ENCODE data around the gene MED31. TPM values are rescaled to one million over a fixed set of nuclear protein-coding genes. Genes with fewer than 3 reads are reported as not detected.
A peak's percentile ranks its signal among the peaks of the same experiment; 100 is the strongest.
"Not testable (repeated sequence)": the region's sequence is repeated elsewhere in the genome, so short reads cannot be mapped to it uniquely, and the experiment has no call there.

Gene MED31
- total RNA-seq, 1 donor from 2014 or later: 15.3 TPM

GRCh38 chr17:6611231-6611630 is 40.2 kb downstream of the MED31 start:
- ATAC-seq: no peak

- ATAC-seq: no peak
Observed at GRCh38 chr17:6610011-6610410, 41.4 kb downstream of the MED31 start.

- ATAC-seq: peak; percentile 85
Observed at GRCh38 chr17:6608321-6608720, 43.1 kb downstream of the MED31 start.

DNA sequence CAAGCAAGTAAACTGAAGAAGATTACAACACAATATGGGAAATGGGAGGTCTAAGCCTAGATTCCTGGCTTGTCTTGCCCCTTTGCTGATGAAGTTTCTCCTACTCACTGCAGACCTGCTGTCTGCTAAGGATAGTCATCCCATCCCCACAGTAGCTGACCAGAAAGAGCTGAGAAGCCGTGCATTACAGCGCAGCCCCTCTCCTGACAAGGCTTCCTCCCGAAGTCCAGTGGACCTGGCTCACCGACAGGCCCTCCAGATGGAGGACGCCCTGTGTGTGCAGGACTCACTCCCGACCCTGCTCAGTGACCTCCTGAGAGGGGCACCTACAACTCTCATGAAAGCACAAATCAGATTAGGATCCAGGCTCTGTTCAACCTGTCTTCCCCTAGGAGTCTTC is 46.3 kb downstream of the MED31 start:
- no peak for ATAC-seq

- ATAC-seq: no peak
Observed at GRCh38 chr17:6603744-6604325, 47.6 kb downstream of the MED31 start.

DNA sequence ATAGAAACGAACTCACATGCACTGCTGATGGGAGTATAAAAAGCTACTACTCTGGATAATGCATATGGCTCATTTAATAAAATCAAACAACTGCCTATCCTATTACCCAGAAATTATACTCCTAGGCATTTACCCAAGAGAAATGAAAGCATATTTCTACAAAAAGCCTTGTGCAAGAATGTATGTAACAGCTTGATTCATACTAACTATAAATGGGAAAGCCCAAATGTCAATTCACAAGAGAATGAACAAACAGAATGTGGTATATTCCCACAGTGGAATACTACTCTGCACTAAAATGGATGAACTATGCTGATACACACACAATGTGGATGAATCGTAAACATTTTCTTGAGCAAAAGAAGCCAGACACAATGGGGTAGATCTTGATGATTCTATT is 49.3 kb downstream of the MED31 start:
- no peak for ATAC-seq

DNA sequence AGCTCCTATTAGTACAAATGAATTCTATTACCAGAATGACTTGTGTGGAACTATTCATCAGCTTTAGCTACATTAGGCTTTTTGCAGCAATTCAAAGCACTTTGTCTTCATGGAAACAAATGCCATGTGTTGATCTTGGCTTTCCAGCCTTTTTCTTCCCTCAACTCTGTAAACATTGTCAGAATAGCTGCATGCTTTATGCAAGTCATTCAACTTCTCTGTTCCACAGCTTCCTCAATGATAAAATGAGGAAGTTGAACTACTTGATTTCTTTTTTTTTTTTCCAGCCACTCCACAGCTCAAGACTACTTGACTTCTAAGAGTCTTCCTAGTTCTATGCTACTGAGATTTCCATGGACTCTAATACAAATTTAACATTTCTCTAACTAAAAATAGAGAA is 52.0 kb downstream of the MED31 start:
- ATAC-seq: no peak

DNA sequence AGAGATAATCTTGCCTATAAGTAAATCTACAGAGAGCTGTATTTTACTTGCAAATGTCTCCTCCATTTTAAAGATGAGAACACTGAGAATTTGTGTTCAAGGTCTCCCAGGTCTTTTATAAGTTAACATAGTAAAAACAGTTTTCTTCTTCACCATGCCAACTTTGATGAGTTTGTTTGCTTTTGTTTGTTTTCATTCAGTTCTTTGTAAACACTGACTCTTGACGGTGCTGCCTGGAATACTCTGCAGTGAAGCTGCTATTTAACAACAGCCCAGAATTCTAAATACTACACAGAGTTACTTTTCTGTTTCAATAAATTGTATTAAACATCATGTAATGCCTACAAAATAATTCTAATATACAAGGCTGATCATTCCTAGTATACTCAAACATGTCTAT is 53.7 kb downstream of the MED31 start:
- no peak for ATAC-seq

GRCh38 chr17:6596941-6597340 is 54.5 kb downstream of the MED31 start:
- ATAC-seq: no peak

DNA sequence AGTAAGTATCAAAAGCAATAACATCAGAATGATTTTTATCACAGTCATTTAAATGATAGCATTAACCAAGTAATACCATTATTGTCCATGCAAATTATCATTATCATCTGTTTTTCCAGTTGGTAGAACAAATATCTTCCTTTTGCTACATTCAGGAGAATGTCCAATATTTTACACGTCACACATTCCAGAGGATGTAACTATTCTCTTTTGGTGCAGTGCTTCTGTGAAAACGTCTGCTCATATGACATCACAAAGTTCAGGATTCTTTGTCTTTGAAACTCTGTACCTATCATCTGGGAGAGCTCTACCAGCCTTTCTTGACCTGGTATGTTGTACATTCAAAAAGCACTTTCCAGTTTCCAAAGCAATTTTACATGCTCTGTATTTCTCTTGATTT is 54.9 kb downstream of the MED31 start:
- ATAC-seq: no peak

DNA sequence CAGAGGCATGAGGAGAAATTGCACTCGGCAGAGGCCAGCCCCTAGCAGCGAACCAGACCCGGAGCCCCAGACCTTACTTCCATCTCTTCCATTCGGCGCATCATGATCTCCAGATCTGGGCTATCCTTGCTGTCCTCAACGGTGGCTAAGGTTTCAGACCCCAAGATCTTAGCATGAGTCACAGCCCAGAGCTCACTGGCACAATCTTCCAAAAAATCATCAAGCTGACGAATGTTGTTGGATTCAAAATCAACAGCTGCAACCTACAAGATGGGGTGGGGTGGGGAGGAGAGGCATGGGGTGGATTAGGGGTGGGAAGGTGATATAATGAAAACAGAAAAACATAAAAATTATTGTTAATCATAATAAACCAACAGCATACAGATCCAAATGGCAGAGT is 55.3 kb downstream of the MED31 start:
- no peak for ATAC-seq

- not testable (repeated sequence) for ATAC-seq
Observed at GRCh38 chr17:6593371-6593770, 58.0 kb downstream of the MED31 start.

Other genes starting within 250 kb of the MED31 start
- gene AIPL1, start 216.5 kb downstream of the MED31 start, total RNA-seq: not detected
- gene PIMREG, start 207.2 kb downstream of the MED31 start, total RNA-seq: 4.8 TPM
- 20.1 TPM for gene PITPNM3, start 95.0 kb downstream of the MED31 start, total RNA-seq
- 8.6 TPM for gene KIAA0753, start 10.9 kb downstream of the MED31 start, total RNA-seq
- gene TXNDC17, start 10.5 kb downstream of the MED31 start, total RNA-seq: 322 TPM
- 1.7 TPM for gene C17orf100, start 157 bp upstream of the MED31 start, total RNA-seq
- 3.5 TPM for gene SLC13A5, start 61.8 kb upstream of the MED31 start, total RNA-seq
- gene XAF1, start 104.4 kb upstream of the MED31 start, total RNA-seq: 13.0 TPM
- gene FBXO39, start 124.6 kb upstream of the MED31 start, total RNA-seq: 0.68 TPM
- gene TEKT1, start 180.1 kb upstream of the MED31 start, total RNA-seq: not detected

Measured in esophagus mucosa (tissue), 1 donor.